ENCODE results near the gene ROR1. TPM values are rescaled to one million over a fixed set of nuclear protein-coding genes. Genes with fewer than 3 reads are reported as not detected.

ROR1 gene
- total RNA-seq, 2 experiments from 2014 or later: 0.47 to 1.4 TPM

GRCh38 chr1:63799307-63799706, 25.5 kb downstream of the ROR1 start:
- Histone ChIP-seq H3K36me3 (ENCODE audit: insufficient read depth, low read length) (no peaks in the 10 kb centered on the region), H3K4me1 (ENCODE audit: insufficient read depth, low read length, poor library complexity, severe bottlenecking) (peaks cover 4% of the 10 kb centered on the region), H3K9me3 (ENCODE audit: low read length) (no peaks in the 10 kb centered on the region), H3K4me2 (ENCODE audit: low read length) (no peak overlapping the region), H3K27ac (ENCODE audit: low read depth, low read length, poor library complexity, severe bottlenecking) (no peak overlapping the region), H4K20me1 (ENCODE audit: insufficient read depth, low read length) (no peaks in the 10 kb centered on the region), H3K79me2 (ENCODE audit: insufficient read depth, low read depth, low read length) (no peaks in the 10 kb centered on the region), H3K9me2 (ENCODE audit: insufficient read depth, low read length) (no peaks in the 10 kb centered on the region), H2AFZ (ENCODE audit: low read length) (no peak overlapping the region), H3K4me3 (ENCODE audit: low read depth, low read length, poor library complexity, severe bottlenecking) (no peak overlapping the region)
- POLR2A ChIA-PET: no interaction called here
- intact Hi-C loops (cut with micrococcal nuclease; ENCODE audit: unreplicated experiment): no loop called here
- BruUV-seq (replicated peaks): no TSS peak
- DNase-seq (ENCODE audit: low spot score): no peak
- CTCF ChIA-PET (ENCODE audit: unreplicated experiment): no interaction called here
- TF ChIP-seq CTCF (conservative IDR thresholded peaks at IDR 0.05; ENCODE audit: low read length) (no peak), EZH2phosphoT487 (IDR thresholded peaks at IDR 0.05; ENCODE audit: borderline replicate concordance, low read depth, low read length) (no peak)

GRCh38 chr1:63799820-63800219, 26.0 kb downstream of the ROR1 start:
- CTCF ChIA-PET (ENCODE audit: unreplicated experiment): no interaction called here
- H3K4me3 ChIP-seq (ENCODE audit: low read depth, low read length, poor library complexity, severe bottlenecking): no peak overlapping the region
- POLR2A ChIA-PET: no interaction called here
- H2AFZ ChIP-seq (ENCODE audit: low read length): no peak overlapping the region
- TF ChIP-seq EZH2phosphoT487 (IDR thresholded peaks at IDR 0.05; ENCODE audit: borderline replicate concordance, low read depth, low read length) (no peak), CTCF (conservative IDR thresholded peaks at IDR 0.05; ENCODE audit: low read length) (no peak)
- no peak overlapping the region for H3K27ac ChIP-seq (ENCODE audit: low read depth, low read length, poor library complexity, severe bottlenecking)
- H3K4me1 ChIP-seq (ENCODE audit: insufficient read depth, low read length, poor library complexity, severe bottlenecking): peaks cover 4% of the 10 kb centered on the region
- H3K9me3 ChIP-seq (ENCODE audit: low read length): no peaks in the 10 kb centered on the region
- no peaks in the 10 kb centered on the region for H3K79me2 ChIP-seq (ENCODE audit: insufficient read depth, low read depth, low read length)
- intact Hi-C loops (cut with micrococcal nuclease; ENCODE audit: unreplicated experiment): no loop called here
- no peak overlapping the region for H3K4me2 ChIP-seq (ENCODE audit: low read length)
- H3K9me2 ChIP-seq (ENCODE audit: insufficient read depth, low read length): no peaks in the 10 kb centered on the region
- H4K20me1 ChIP-seq (ENCODE audit: insufficient read depth, low read length): no peaks in the 10 kb centered on the region
- DNase-seq (ENCODE audit: low spot score): no peak
- no peaks in the 10 kb centered on the region for H3K36me3 ChIP-seq (ENCODE audit: insufficient read depth, low read length)
- BruUV-seq (replicated peaks): no TSS peak

GRCh38 chr1:63802109-63802508, 28.3 kb downstream of the ROR1 start:
- H4K20me1 ChIP-seq (ENCODE audit: insufficient read depth, low read length): no peaks in the 10 kb centered on the region
- H3K4me1 ChIP-seq (ENCODE audit: insufficient read depth, low read length, poor library complexity, severe bottlenecking): peaks cover 4% of the 10 kb centered on the region
- H3K9me3 ChIP-seq (ENCODE audit: low read length): no peaks in the 10 kb centered on the region
- no peak overlapping the region for H2AFZ ChIP-seq (ENCODE audit: low read length)
- no peak for TF ChIP-seq EZH2phosphoT487 (IDR thresholded peaks at IDR 0.05; ENCODE audit: borderline replicate concordance, low read depth, low read length)
- TF ChIP-seq CTCF (conservative IDR thresholded peaks at IDR 0.05; ENCODE audit: low read length): no peak
- no peaks in the 10 kb centered on the region for H3K36me3 ChIP-seq (ENCODE audit: insufficient read depth, low read length)
- no peak for DNase-seq (ENCODE audit: low spot score)
- H3K79me2 ChIP-seq (ENCODE audit: insufficient read depth, low read depth, low read length): no peaks in the 10 kb centered on the region
- intact Hi-C loops (cut with micrococcal nuclease; ENCODE audit: unreplicated experiment): no loop called here
- CTCF ChIA-PET (ENCODE audit: unreplicated experiment): no interaction called here
- no peak overlapping the region for H3K4me2 ChIP-seq (ENCODE audit: low read length)
- no TSS peak for BruUV-seq (replicated peaks)
- H3K9me2 ChIP-seq (ENCODE audit: insufficient read depth, low read length): no peaks in the 10 kb centered on the region
- POLR2A ChIA-PET: interaction anchor here (0.7 kb wide), 1 partner anchor 117 kb away, joined by 3 read pairs; no protein-coding TSS in a partner anchor
- H3K4me3 ChIP-seq (ENCODE audit: low read depth, low read length, poor library complexity, severe bottlenecking): no peak overlapping the region
- H3K27ac ChIP-seq (ENCODE audit: low read depth, low read length, poor library complexity, severe bottlenecking): no peak overlapping the region

All from OCI-LY7 (cell line).